Activated CD8-positive, alpha-beta T cell treated with anti-CD3 and anti-CD28 coated beads for 36 hours (primary cell): Measurements from ENCODE around the gene RNF13. TPM values are rescaled to one million over a fixed set of nuclear protein-coding genes. Genes with fewer than 3 reads are reported as not detected.

ENCODE experiments used
- ATAC-seq: fragments of 200-7000 bp; cut with Tn5 transposase; one replicate; pipeline ENCODE4 v1.10.0; 2021; ENCODE audit warnings: mild to moderate bottlenecking, moderate library complexity
- CTCF ChIA-PET: fragments of 350-600 bp; sonication (Branson Sonifier 250); formaldehyde crosslinking; loops from one replicate; lab custom pipeline; 2021; ENCODE audit warnings: antibody characterized with exemption; lab: Charles Lee
- POLR2A ChIA-PET: fragments of 350-600 bp; sonication (Branson Sonifier 250); formaldehyde crosslinking; loops from one replicate; lab custom pipeline; 2021; ENCODE audit warnings: antibody characterized with exemption; lab: Charles Lee
- DNase-seq: peaks from one replicate; pipeline ENCODE4 v3.0.0-alpha.2; 2020
- H3K27ac Mint-ChIP-seq: one replicate; pipeline ENCODE4 v1.8.0; 2021; ENCODE audit warnings: mild to moderate bottlenecking, mixed read lengths
- H3K27me3 Mint-ChIP-seq: one replicate; pipeline ENCODE4 v1.8.0; 2021; ENCODE audit warnings: mixed read lengths
- H3K36me3 Mint-ChIP-seq: one replicate; pipeline ENCODE4 v1.8.0; 2021; ENCODE audit warnings: low read depth, mixed read lengths
- H3K4me1 Mint-ChIP-seq: one replicate; pipeline ENCODE4 v1.8.0; 2021; ENCODE audit warnings: low read depth, mixed read lengths
- H3K4me3 Mint-ChIP-seq: one replicate; pipeline ENCODE4 v1.8.0; 2021; ENCODE audit warnings: mild to moderate bottlenecking, moderate library complexity, mixed read lengths
- H3K9me3 Mint-ChIP-seq: one replicate; pipeline ENCODE4 v1.8.0; 2021; ENCODE audit warnings: mixed read lengths
- CTCF ChIP-seq: fragments of 200-600 bp; IDR thresholded peaks from one replicate; pipeline ENCODE4 v1.8.0; 2022; ENCODE audit warnings: antibody characterized with exemption, mild to moderate bottlenecking
- intact Hi-C: fragments of 100-400 bp; cut with micrococcal nuclease; formaldehyde crosslinking; loops from one replicate; pipeline ENCODE4 v1.10.0; 2022
- total RNA-seq, 2 experiments: library from RNA; stranded (reverse); gene quantifications; one replicate each; pipeline ENCODE4 v1.2.3, GENCODE V29; 2021

RNF13 gene
- total RNA-seq, 2 experiments from 2014 or later = 25.7 to 26.3 TPM

- Mint-ChIP-seq H3K9me3 (no peaks in the 10 kb centered on the region), H3K4me1 (no peaks in the 10 kb centered on the region), H3K36me3 (peaks cover 2% of the 10 kb centered on the region), H3K27ac (no peak overlapping the region), H3K4me3 (no peak overlapping the region), H3K27me3 (no peaks in the 10 kb centered on the region)
- no peak for TF ChIP-seq CTCF
- ChIA-PET POLR2A (interaction anchor here (0.6 kb wide), 1 partner anchor 555 kb away, joined by 4 read pairs; no protein-coding TSS in a partner anchor), CTCF (interaction anchor here (0.6 to 1.8 kb wide), 3 partner anchors 26 to 50 kb away, joined by 3 to 7 read pairs (median 3); no protein-coding TSS in a partner anchor)
- intact Hi-C loops = no loop called here
- DNase-seq = no peak
- ATAC-seq = no peak
Measured at GRCh38 chr3:149906036-149906435, 93.0 kb downstream of the RNF13 start.

- no peak for TF ChIP-seq CTCF
- ATAC-seq = no peak
- no peaks in the 10 kb centered on the region for H3K9me3 Mint-ChIP-seq
- POLR2A ChIA-PET = no interaction called here
- no peaks in the 10 kb centered on the region for H3K27me3 Mint-ChIP-seq
- no peak for DNase-seq
- peaks cover 7% of the 10 kb centered on the region for H3K36me3 Mint-ChIP-seq
- intact Hi-C loops = no loop called here
- H3K27ac Mint-ChIP-seq = no peak overlapping the region
- CTCF ChIA-PET = interaction anchor here (1.2 to 2.2 kb wide), 3 partner anchors 29 to 100 kb away, joined by 3 to 6 read pairs (median 4); no protein-coding TSS in a partner anchor
- H3K4me1 Mint-ChIP-seq = no peaks in the 10 kb centered on the region
- no peak overlapping the region for H3K4me3 Mint-ChIP-seq
Measured at GRCh38 chr3:149908424-149908957, 95.5 kb downstream of the RNF13 start.

GRCh38 chr3:149909923-149910322 lies 96.9 kb downstream of the RNF13 start:
- no peak for TF ChIP-seq CTCF
- H3K27me3 Mint-ChIP-seq = no peaks in the 10 kb centered on the region

GRCh38 chr3:149917124-149917667 lies 104.2 kb downstream of the RNF13 start:
- ATAC-seq (no peak), DNase-seq (no peak)
- intact Hi-C loops = no loop called here
- Mint-ChIP-seq H3K36me3 (peaks cover 36% of the 10 kb centered on the region), H3K27me3 (no peaks in the 10 kb centered on the region), H3K9me3 (no peaks in the 10 kb centered on the region), H3K4me3 (no peak overlapping the region), H3K4me1 (no peaks in the 10 kb centered on the region), H3K27ac (no peak overlapping the region)
- CTCF ChIA-PET = interaction anchor here (0.9 kb wide), 1 partner anchor 108 kb away, joined by 3 read pairs; no protein-coding TSS in a partner anchor
- no peak for TF ChIP-seq CTCF
- POLR2A ChIA-PET = no interaction called here

More at GRCh38 chr3:149909923-149910322, 96.9 kb downstream of the RNF13 start:
- H3K4me1 Mint-ChIP-seq = no peaks in the 10 kb centered on the region
- ChIA-PET POLR2A (no interaction called here), CTCF (interaction anchor here (1.1 to 1.5 kb wide), 2 partner anchors 27 to 101 kb away, joined by 3 to 4 read pairs; no protein-coding TSS in a partner anchor)
- peaks cover 9% of the 10 kb centered on the region for H3K36me3 Mint-ChIP-seq
- no peak overlapping the region for H3K4me3 Mint-ChIP-seq
- H3K9me3 Mint-ChIP-seq = no peaks in the 10 kb centered on the region
- H3K27ac Mint-ChIP-seq = no peak overlapping the region
- DNase-seq = no peak
- intact Hi-C loops = no loop called here
- ATAC-seq = no peak

GRCh38 chr3:149919509-149919908 lies 106.5 kb downstream of the RNF13 start:
- H3K9me3 Mint-ChIP-seq = no peaks in the 10 kb centered on the region
- DNase-seq (no peak), ATAC-seq (no peak)
- H3K27me3 Mint-ChIP-seq = no peaks in the 10 kb centered on the region
- intact Hi-C loops = no loop called here
- ChIA-PET POLR2A (no interaction called here), CTCF (interaction anchor here (0.9 kb wide), 1 partner anchor 40 kb away, joined by 3 read pairs; no protein-coding TSS in a partner anchor)
- no peak for TF ChIP-seq CTCF
- H3K4me1 Mint-ChIP-seq = no peaks in the 10 kb centered on the region
- H3K27ac Mint-ChIP-seq = no peak overlapping the region
- no peak overlapping the region for H3K4me3 Mint-ChIP-seq
- H3K36me3 Mint-ChIP-seq = peaks cover 35% of the 10 kb centered on the region
